ENCODE data around the gene IST1.

DNA sequence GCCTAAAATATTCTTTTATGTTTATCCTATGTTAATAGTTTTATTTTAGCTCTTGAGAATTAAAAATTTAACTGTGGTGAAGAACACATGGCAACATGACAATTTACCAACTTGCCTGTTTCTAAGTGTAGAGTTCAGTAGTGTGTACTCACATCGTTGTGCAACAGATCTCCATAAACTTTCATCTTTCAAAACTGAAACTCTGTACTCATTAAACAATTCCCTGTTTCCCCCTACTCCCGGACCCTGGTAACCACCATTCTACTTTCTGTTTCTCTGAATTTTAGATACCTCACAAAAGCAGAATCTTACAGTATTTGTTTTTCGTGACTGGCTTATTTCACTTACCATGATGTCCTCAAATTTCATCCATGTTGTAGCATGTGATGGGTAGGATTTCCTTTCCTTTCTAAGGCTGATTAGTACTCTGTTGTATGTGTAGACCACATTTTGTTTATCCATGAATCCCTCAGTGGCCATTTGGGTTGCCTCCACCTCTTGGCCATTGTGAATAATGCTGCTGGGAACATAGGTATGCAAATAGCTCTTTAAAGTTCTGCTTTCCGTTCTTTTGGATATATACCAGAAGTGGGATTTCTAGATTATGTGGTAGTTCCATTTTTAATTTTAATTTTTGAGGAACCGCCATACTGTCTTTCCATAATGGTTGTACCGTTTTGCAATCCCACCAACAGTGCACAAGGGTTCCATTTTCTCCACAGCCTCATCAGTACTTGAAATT is 17.4 kb downstream of the IST1 start:
- TF ChIP-seq, protein P1, sequence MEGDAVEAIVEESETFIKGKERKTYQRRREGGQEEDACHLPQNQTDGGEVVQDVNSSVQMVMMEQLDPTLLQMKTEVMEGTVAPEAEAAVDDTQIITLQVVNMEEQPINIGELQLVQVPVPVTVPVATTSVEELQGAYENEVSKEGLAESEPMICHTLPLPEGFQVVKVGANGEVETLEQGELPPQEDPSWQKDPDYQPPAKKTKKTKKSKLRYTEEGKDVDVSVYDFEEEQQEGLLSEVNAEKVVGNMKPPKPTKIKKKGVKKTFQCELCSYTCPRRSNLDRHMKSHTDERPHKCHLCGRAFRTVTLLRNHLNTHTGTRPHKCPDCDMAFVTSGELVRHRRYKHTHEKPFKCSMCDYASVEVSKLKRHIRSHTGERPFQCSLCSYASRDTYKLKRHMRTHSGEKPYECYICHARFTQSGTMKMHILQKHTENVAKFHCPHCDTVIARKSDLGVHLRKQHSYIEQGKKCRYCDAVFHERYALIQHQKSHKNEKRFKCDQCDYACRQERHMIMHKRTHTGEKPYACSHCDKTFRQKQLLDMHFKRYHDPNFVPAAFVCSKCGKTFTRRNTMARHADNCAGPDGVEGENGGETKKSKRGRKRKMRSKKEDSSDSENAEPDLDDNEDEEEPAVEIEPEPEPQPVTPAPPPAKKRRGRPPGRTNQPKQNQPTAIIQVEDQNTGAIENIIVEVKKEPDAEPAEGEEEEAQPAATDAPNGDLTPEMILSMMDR (IDR thresholded peaks at IDR 0.05 in 8 of 11, conservative IDR thresholded peaks at IDR 0.05 in 3 of 11) = no peak
- no peak for TF ChIP-seq POLR2A (IDR thresholded peaks at IDR 0.05)
